WTC11 (cell line): ENCODE data around the gene UBE3C. TPM values are rescaled to one million over a fixed set of nuclear protein-coding genes. Genes with fewer than 3 reads are reported as not detected.

ENCODE experiments used
- ATAC-seq: fragments of 200-7000 bp; cut with Tn5 transposase; 2 replicates; pipeline ENCODE4 v1.10.0; 2021; ENCODE audit warnings: mild to moderate bottlenecking, moderate library complexity
- CTCF ChIA-PET: fragments of 300-600 bp; sonication (Branson Sonifier 250); formaldehyde crosslinking; loops from one replicate; lab custom pipeline; 2021; ENCODE audit warnings: antibody characterized with exemption; lab: Charles Lee
- POLR2A ChIA-PET: fragments of 350-600 bp; sonication (Branson Sonifier 250); formaldehyde crosslinking; loops from one replicate; lab custom pipeline; 2021; ENCODE audit warnings: antibody characterized with exemption; lab: Charles Lee
- DNase-seq: peaks from one replicate; pipeline ENCODE4 v3.0.0; 2021; ENCODE audit warnings: low spot score
- H3K27ac Mint-ChIP-seq: 2 replicates; pipeline ENCODE4 v1.8.0; 2021; ENCODE audit warnings: mixed read lengths
- H3K27me3 Mint-ChIP-seq: 2 replicates; pipeline ENCODE4 v1.8.0; 2021; ENCODE audit warnings: low read depth, mild to moderate bottlenecking, moderate library complexity, mixed read lengths
- H3K36me3 Mint-ChIP-seq: 2 replicates; pipeline ENCODE4 v1.8.0; 2021; ENCODE audit warnings: mixed read lengths
- H3K4me1 Mint-ChIP-seq: 2 replicates; pipeline ENCODE4 v1.8.0; 2022; ENCODE audit warnings: mixed read lengths
- H3K4me3 Mint-ChIP-seq: 2 replicates; pipeline ENCODE4 v1.8.0; 2021; ENCODE audit warnings: mild to moderate bottlenecking, moderate library complexity, mixed read lengths
- H3K9me3 Mint-ChIP-seq: 2 replicates; pipeline ENCODE4 v1.8.0; 2021; ENCODE audit warnings: mixed read lengths
- AFF4 ChIP-seq: sonication (generic); formaldehyde crosslinking; IDR thresholded peaks from 2 replicates; pipeline ENCODE4 v1.8.1; 2023; ENCODE audit warnings: mild to moderate bottlenecking, missing genetic modification reagents, borderline replicate concordance
- ATF1 ChIP-seq: sonication (generic); formaldehyde crosslinking; IDR thresholded peaks from 2 replicates; pipeline ENCODE4 v1.8.1; 2023; ENCODE audit warnings: mild to moderate bottlenecking, moderate library complexity, missing genetic modification reagents
- ATF3 ChIP-seq: sonication (generic); formaldehyde crosslinking; conservative IDR thresholded peaks from 2 replicates; pipeline ENCODE4 v1.8.1; 2022; ENCODE audit warnings: mild to moderate bottlenecking, missing genetic modification reagents
- CREB1 ChIP-seq: sonication (generic); formaldehyde crosslinking; IDR thresholded peaks from 2 replicates; pipeline ENCODE4 v1.8.0; 2023; ENCODE audit warnings: mild to moderate bottlenecking, missing genetic modification reagents
- E2F5 ChIP-seq: sonication (generic); formaldehyde crosslinking; IDR thresholded peaks from 2 replicates; pipeline ENCODE4 v1.8.1; 2022; ENCODE audit warnings: mild to moderate bottlenecking, moderate library complexity, missing genetic modification reagents
- EMX1 ChIP-seq: fragments of 250-450 bp; sonication (Bioruptor Pico); IDR thresholded peaks from 2 replicates; pipeline ENCODE4 v1.8.0; 2021; ENCODE audit warnings: mild to moderate bottlenecking
- GABPB1 ChIP-seq: sonication (generic); formaldehyde crosslinking; IDR thresholded peaks from 2 replicates; pipeline ENCODE4 v1.8.1; 2023; ENCODE audit warnings: mild to moderate bottlenecking, missing genetic modification reagents
- KAT7 ChIP-seq: sonication (generic); formaldehyde crosslinking; IDR thresholded peaks from 2 replicates; pipeline ENCODE4 v1.8.1; 2023; ENCODE audit warnings: missing genetic modification reagents, mild to moderate bottlenecking, borderline replicate concordance
- MAX ChIP-seq: sonication (generic); formaldehyde crosslinking; IDR thresholded peaks from 2 replicates; pipeline ENCODE4 v1.8.0; 2022; ENCODE audit warnings: mild to moderate bottlenecking, missing genetic modification reagents
- NFYB ChIP-seq: sonication (generic); formaldehyde crosslinking; conservative IDR thresholded peaks from 2 replicates; pipeline ENCODE4 v1.8.0; 2022; ENCODE audit warnings: low read depth, missing genetic modification reagents
- NR3C1 ChIP-seq: sonication (generic); formaldehyde crosslinking; conservative IDR thresholded peaks from 2 replicates; pipeline ENCODE4 v1.8.1; 2023; ENCODE audit warnings: low read depth, mild to moderate bottlenecking, missing genetic modification reagents
- OVOL2 ChIP-seq: fragments of 250-450 bp; sonication (Bioruptor Pico); IDR thresholded peaks from 2 replicates; pipeline ENCODE4 v1.9.0; 2021; ENCODE audit warnings: mild to moderate bottlenecking, borderline replicate concordance
- PREB ChIP-seq: sonication (generic); formaldehyde crosslinking; IDR thresholded peaks from 2 replicates; pipeline ENCODE4 v1.8.1; 2022; ENCODE audit warnings: mild to moderate bottlenecking, missing genetic modification reagents, moderate library complexity, borderline replicate concordance
- RORB ChIP-seq: fragments of 250-450 bp; sonication (Bioruptor Pico); IDR thresholded peaks from 2 replicates; pipeline ENCODE4 v1.9.0; 2021; ENCODE audit warnings: mild to moderate bottlenecking
- SP1 ChIP-seq: sonication (generic); formaldehyde crosslinking; conservative IDR thresholded peaks from 2 replicates; pipeline ENCODE4 v1.8.1; 2022; ENCODE audit warnings: missing genetic modification reagents
- ZNF281 ChIP-seq: sonication (generic); formaldehyde crosslinking; IDR thresholded peaks from 2 replicates; pipeline ENCODE4 v1.8.0; 2023; ENCODE audit warnings: mild to moderate bottlenecking, missing genetic modification reagents
- total RNA-seq: library from RNA; stranded (reverse); gene quantifications from 3 replicates; pipeline ENCODE4 v1.2.3, GENCODE V29; 2021

The UBE3C gene
- total RNA-seq, 1 experiment from 2014 or later, result 59.7 TPM

GRCh38 chr7:157138424-157139110 lies at the start of gene UBE3C (continued):
- TF ChIP-seq ZNF281 (CRISPR knock-in tag) (no peak), AFF4 (CRISPR knock-in tag) (no peak), NFYB (CRISPR knock-in tag) (no peak), PREB (CRISPR knock-in tag) (no peak), RORB (no peak), OVOL2 (CRISPR knock-in tag) (no peak), CREB1 (no peak), MAX (CRISPR knock-in tag) (peak; percentile 71; the same call in 1 of the 2 replicates), ATF3 (CRISPR knock-in tag) (no peak), NR3C1 (CRISPR knock-in tag) (no peak), EMX1 (CRISPR knock-in tag) (peak; percentile 76; the same call in 1 of the 2 replicates), KAT7 (CRISPR knock-in tag) (no peak; the same call in 1 of the 2 replicates), ATF1 (no peak)
- TF ChIP-seq, all 79 proteins: peak for 19

GRCh38 chr7:157089100-157089610 lies 49.6 kb upstream of the UBE3C start:
- H3K9me3 Mint-ChIP-seq, result peaks cover 34% of the 10 kb centered on the region
- CTCF ChIA-PET, result no interaction called here
- DNase-seq, result no peak

More at GRCh38 chr7:157089100-157089610, 49.6 kb upstream of the UBE3C start:
- peaks cover 20% of the 10 kb centered on the region for H3K36me3 Mint-ChIP-seq
- no peak overlapping the region for H3K27ac Mint-ChIP-seq
- POLR2A ChIA-PET, result no interaction called here
- no peaks in the 10 kb centered on the region for H3K4me1 Mint-ChIP-seq
- no peak overlapping the region for H3K4me3 Mint-ChIP-seq
- TF ChIP-seq SP1 (CRISPR knock-in tag), result no peak
- TF ChIP-seq GABPB1 (CRISPR knock-in tag), result 0 out of 2 replicates have a peak, but pooled peaks have one; percentile 14
- no peak for TF ChIP-seq E2F5 (CRISPR knock-in tag)
- no peak for ATAC-seq
- peaks cover 10% of the 10 kb centered on the region for H3K27me3 Mint-ChIP-seq
